GM12874 (cell line): ENCODE results near the gene IL16.

Experiments
- TF ChIP-seq, protein P1 (sequence below): IDR thresholded peaks from 2 replicates; pipeline ENCODE4 v1.5.1; 2011; ENCODE audit warnings: low read depth, mild to moderate bottlenecking, control low read depth, low read length, moderate library complexity; ENCODE audit not compliant: insufficient read depth

IL16 gene

DNA sequence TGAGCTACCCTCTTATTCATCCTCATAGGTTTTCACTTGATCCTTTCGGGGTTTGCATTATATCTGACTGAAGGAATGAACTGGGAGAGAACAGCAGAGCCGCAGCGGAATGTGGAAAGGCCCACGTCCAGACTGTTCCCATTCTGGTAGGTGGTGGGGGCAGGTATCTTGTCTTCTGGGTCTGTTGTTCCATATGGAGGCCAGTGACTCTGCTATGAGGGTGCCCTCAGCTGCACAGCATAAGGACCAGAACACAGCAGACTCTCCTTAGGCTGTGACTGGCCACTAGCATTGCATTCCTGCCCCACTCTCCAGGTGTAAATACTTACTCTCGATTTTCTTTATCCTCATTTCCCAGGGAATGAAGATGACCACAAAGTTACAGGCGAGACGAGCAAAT is 165.2 kb downstream of the IL16 start:
- TF ChIP-seq, protein P1, sequence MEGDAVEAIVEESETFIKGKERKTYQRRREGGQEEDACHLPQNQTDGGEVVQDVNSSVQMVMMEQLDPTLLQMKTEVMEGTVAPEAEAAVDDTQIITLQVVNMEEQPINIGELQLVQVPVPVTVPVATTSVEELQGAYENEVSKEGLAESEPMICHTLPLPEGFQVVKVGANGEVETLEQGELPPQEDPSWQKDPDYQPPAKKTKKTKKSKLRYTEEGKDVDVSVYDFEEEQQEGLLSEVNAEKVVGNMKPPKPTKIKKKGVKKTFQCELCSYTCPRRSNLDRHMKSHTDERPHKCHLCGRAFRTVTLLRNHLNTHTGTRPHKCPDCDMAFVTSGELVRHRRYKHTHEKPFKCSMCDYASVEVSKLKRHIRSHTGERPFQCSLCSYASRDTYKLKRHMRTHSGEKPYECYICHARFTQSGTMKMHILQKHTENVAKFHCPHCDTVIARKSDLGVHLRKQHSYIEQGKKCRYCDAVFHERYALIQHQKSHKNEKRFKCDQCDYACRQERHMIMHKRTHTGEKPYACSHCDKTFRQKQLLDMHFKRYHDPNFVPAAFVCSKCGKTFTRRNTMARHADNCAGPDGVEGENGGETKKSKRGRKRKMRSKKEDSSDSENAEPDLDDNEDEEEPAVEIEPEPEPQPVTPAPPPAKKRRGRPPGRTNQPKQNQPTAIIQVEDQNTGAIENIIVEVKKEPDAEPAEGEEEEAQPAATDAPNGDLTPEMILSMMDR, result no peak

DNA sequence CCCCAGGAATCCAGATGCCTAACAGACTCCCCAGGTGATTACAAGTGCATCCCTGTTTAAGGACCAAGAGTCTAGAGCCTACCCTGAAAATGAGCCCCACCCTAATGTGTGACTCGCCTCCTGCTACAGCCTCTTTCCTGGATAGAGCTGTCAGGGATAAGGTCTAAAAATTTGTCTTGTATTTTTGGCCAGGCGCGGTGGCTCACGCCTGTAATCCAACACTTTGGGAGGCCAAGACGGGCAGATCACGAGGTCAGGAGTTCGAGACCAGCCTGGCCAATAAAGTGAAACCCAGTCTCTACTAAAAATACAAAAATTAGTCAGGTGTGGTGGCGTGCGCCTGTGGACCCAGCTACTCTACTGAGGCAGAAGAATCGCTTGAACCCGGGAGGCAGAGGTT is 166.1 kb downstream of the IL16 start:
- TF ChIP-seq, protein P1, result no peak

DNA sequence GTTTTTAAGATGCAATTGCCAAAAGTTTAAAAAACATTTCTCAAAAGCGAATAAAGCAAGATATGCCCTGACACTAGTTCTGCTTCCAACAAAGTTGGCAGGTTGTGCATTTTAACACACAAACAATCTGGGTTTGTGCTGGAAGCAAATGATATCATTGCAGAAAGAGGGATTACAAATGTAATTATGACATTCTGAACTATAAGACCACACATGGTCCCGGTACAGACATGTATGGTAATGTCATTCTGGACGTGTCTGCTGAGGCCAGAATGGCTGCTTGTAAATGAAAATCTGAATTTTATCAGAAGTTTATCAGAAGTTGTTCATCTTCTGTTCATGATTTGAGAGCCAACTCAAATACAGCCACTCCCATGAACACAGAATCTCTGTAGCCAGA is 166.6 kb downstream of the IL16 start:
- TF ChIP-seq, protein P1, result no peak
